Measurements from ENCODE around the gene TNFRSF12A. TPM values are rescaled to one million over a fixed set of nuclear protein-coding genes. Genes with fewer than 3 reads are reported as not detected.

TNFRSF12A gene
- total and polyA plus RNA-seq, 4 donors = 60.4 to 271 (median 95.7) TPM

DNA sequence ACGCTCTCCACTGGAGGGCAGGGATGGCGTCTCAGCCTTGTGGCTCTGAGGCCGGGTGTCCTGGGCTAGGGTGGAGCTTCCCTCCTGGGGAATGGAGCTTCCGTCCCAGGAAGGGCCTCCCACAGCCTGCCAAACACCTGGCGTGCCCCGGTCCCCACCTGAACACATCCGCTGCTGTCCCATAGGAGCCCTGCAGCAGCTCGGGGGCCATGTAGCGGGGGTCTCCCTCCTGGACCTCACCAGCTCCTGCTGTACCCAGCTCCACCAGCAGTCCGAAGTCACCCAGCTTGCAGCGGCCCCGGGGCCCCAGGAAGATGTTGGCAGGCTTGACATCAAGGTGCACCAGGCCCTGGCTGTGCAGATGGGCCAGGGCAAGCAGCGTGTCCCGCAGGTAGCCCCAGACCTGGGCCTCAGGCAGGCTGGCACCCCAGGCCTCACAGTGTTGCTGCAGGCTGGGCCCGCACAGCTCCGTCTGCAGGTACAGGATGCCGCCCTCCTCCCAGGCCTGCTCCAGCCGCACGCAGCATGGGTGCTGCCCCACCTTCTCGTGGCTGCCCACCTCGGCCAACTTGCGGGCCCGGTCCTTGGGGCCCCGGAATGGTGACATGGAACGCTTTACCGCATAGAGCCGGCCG lies 44.9 kb upstream of the TNFRSF12A start:
- ATAC-seq (ENCODE audit: low FRiP score) (no peak), DNase-seq (no peak)
- WGBS, 2 donors = 95% methylated on average over 28 of the region's 28 CpGs
- no peak overlapping the region for H3K4me3 ChIP-seq (ENCODE audit: low read length in 2 of 2)
- H3K4me1 ChIP-seq (ENCODE audit: control insufficient read depth in 1 of 2, insufficient read depth in 2 of 2, low read length in 2 of 2) = no peaks in the 10 kb centered on the region
- no peak overlapping the region for H3K27ac ChIP-seq (ENCODE audit: low read depth in 1 of 2, low read length in 2 of 2)
- no peaks in the 10 kb centered on the region for H3K27me3 ChIP-seq (ENCODE audit: control insufficient read depth in 1 of 2, insufficient read depth in 2 of 2, low read length in 1 of 2)
- no peaks in the 10 kb centered on the region for H3K9me3 ChIP-seq (ENCODE audit: control insufficient read depth, low read length)
- intact Hi-C loops (cut with DNase I) = no loop called here
- H3K36me3 ChIP-seq (ENCODE audit: control insufficient read depth in 1 of 2, insufficient read depth in 2 of 2, low read length in 1 of 2) = no peaks in the 10 kb centered on the region

DNA sequence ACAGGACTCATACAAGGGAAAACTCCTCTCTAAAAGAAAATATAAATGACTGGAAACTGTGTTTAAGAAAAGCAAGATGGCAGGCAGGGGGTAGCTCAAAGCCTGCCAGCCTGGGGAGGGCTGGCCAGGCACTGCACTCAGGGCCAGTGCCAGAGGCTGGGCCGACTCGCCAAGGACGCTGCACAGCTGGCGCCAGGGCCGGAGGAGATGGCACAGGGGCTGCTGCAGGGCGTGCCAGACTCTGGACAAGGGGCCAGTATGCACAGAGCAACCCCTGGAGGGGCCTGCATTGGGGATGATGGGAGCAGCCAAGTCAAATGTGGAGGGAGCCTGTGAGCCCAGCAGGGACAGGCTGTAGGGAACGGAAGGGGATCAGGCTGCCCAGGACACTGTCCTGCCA lies 44.0 kb upstream of the TNFRSF12A start:
- no peak for DNase-seq
- Histone ChIP-seq H3K27ac (ENCODE audit: low read depth in 1 of 2, low read length in 2 of 2) (no peak overlapping the region), H3K9me3 (ENCODE audit: control insufficient read depth, low read length) (no peaks in the 10 kb centered on the region), H3K4me3 (ENCODE audit: low read length in 2 of 2) (no peak overlapping the region), H3K36me3 (ENCODE audit: control insufficient read depth in 1 of 2, insufficient read depth in 2 of 2, low read length in 1 of 2) (no peaks in the 10 kb centered on the region), H3K27me3 (ENCODE audit: control insufficient read depth in 1 of 2, insufficient read depth in 2 of 2, low read length in 1 of 2) (no peaks in the 10 kb centered on the region), H3K4me1 (ENCODE audit: control insufficient read depth in 1 of 2, insufficient read depth in 2 of 2, low read length in 2 of 2) (no peaks in the 10 kb centered on the region)
- 82 to 93% methylated on average over 7 of the region's 7 CpGs for WGBS, 2 donors
- no peak for ATAC-seq (ENCODE audit: low FRiP score)
- intact Hi-C loops (cut with DNase I) = no loop called here

DNA sequence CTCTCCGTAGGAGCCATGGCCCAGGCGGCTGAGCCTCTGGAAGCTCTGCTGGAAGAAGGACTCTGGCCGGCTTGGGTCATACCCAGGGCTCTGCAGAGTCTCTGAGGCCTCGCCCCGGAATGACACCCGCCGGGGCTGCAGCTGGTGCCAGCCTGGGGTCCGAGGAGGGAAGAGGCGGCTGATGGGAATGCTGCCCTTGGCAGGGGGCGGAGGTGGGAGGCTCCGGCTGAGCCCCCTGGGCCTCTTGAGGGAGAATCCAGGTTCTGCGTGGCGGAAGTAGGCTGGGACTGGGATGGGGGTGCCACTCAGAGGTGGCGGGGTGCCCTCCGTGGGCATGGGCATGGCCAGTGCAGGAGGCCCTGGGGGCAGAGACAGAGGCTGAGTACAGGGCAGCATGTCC lies 43.5 kb upstream of the TNFRSF12A start:
- H3K27me3 ChIP-seq (ENCODE audit: control insufficient read depth in 1 of 2, insufficient read depth in 2 of 2, low read length in 1 of 2) = no peaks in the 10 kb centered on the region
- no peak overlapping the region for H3K4me3 ChIP-seq (ENCODE audit: low read length in 2 of 2)
- no peak for ATAC-seq (ENCODE audit: low FRiP score)
- intact Hi-C loops (cut with DNase I) = no loop called here
- no peaks in the 10 kb centered on the region for H3K4me1 ChIP-seq (ENCODE audit: control insufficient read depth in 1 of 2, insufficient read depth in 2 of 2, low read length in 2 of 2)
- no peaks in the 10 kb centered on the region for H3K9me3 ChIP-seq (ENCODE audit: control insufficient read depth, low read length)
- H3K36me3 ChIP-seq (ENCODE audit: control insufficient read depth in 1 of 2, insufficient read depth in 2 of 2, low read length in 1 of 2) = no peaks in the 10 kb centered on the region
- WGBS, 2 donors = 93 to 95% methylated on average over 15 of the region's 15 CpGs
- no peak overlapping the region for H3K27ac ChIP-seq (ENCODE audit: low read depth in 1 of 2, low read length in 2 of 2)
- no peak for DNase-seq

DNA sequence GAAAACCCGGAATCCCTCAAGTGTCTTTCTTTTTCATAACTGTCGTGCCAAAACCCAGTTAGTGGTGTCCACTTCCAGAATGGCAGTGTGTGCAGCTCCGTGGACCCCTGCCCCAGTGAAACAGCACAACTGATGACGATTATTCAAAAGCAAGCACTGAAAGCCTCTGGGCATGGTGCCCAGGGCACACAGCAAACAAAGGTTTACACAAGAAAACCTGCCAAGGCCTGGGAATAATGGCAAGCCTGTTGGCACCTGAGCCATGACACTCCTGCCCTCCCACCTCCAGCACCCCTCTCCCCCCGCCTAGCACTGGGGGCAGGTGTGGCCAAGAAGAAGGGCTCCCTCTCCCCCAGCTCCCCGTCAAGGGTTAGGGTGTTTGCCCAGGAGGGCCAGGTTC lies 42.7 kb upstream of the TNFRSF12A start:
- H3K27ac ChIP-seq (ENCODE audit: low read depth in 1 of 2, low read length in 2 of 2) = no peak overlapping the region
- DNase-seq (no peak), ATAC-seq (ENCODE audit: low FRiP score) (no peak)
- no peaks in the 10 kb centered on the region for H3K27me3 ChIP-seq (ENCODE audit: control insufficient read depth in 1 of 2, insufficient read depth in 2 of 2, low read length in 1 of 2)
- 67 to 75% methylated on average over 6 of the region's 6 CpGs for WGBS, 2 donors
- no peaks in the 10 kb centered on the region for H3K4me1 ChIP-seq (ENCODE audit: control insufficient read depth in 1 of 2, insufficient read depth in 2 of 2, low read length in 2 of 2)
- no peaks in the 10 kb centered on the region for H3K9me3 ChIP-seq (ENCODE audit: control insufficient read depth, low read length)
- no peaks in the 10 kb centered on the region for H3K36me3 ChIP-seq (ENCODE audit: control insufficient read depth in 1 of 2, insufficient read depth in 2 of 2, low read length in 1 of 2)
- H3K4me3 ChIP-seq (ENCODE audit: low read length in 2 of 2) = no peak overlapping the region
- intact Hi-C loops (cut with DNase I) = no loop called here

DNA sequence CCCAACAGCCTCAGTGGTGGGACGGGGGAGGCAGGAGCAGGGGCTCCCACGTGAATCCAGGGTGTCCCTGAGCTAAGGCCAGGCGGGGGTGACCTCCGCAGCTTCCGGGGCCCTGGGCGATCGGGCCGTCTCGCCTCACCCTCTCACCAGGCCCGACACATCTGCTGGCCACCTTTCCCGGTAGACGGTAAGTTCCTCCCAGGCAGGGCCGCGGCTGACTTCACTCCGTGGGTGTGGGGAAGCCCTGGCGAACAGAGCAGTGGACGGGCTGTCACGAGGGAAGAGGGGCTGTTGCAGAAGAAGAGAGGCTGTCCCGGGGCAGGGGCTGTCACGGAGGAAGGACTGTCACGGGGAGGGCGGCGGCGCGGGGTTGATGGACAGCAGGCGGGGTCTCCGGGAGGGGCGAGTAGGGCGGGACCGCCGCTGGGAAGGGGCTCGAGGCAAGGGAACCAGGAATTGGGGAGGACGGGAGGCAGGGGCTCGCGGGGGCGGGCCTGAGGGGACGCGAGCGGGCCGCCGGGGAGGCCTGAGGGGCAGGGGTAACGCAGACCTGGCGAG lies 40.4 kb upstream of the TNFRSF12A start:
- intact Hi-C loops (cut with DNase I) = no loop called here
- DNase-seq (peak in 1 of 2 donors; percentile 58), ATAC-seq (ENCODE audit: low FRiP score) (no peak)
- 7% methylated on average over 34 to 43 of the region's 43 CpGs for WGBS, 2 donors
- no peak overlapping the region for H3K27ac ChIP-seq (ENCODE audit: low read depth in 1 of 2, low read length in 2 of 2)
- no peaks in the 10 kb centered on the region for H3K36me3 ChIP-seq (ENCODE audit: control insufficient read depth in 1 of 2, insufficient read depth in 2 of 2, low read length in 1 of 2)
- no peaks in the 10 kb centered on the region for H3K4me1 ChIP-seq (ENCODE audit: control insufficient read depth in 1 of 2, insufficient read depth in 2 of 2, low read length in 2 of 2)
- no peak overlapping the region for H3K4me3 ChIP-seq (ENCODE audit: low read length in 2 of 2)
- no peaks in the 10 kb centered on the region for H3K27me3 ChIP-seq (ENCODE audit: control insufficient read depth in 1 of 2, insufficient read depth in 2 of 2, low read length in 1 of 2)
- no peaks in the 10 kb centered on the region for H3K9me3 ChIP-seq (ENCODE audit: control insufficient read depth, low read length)

DNA sequence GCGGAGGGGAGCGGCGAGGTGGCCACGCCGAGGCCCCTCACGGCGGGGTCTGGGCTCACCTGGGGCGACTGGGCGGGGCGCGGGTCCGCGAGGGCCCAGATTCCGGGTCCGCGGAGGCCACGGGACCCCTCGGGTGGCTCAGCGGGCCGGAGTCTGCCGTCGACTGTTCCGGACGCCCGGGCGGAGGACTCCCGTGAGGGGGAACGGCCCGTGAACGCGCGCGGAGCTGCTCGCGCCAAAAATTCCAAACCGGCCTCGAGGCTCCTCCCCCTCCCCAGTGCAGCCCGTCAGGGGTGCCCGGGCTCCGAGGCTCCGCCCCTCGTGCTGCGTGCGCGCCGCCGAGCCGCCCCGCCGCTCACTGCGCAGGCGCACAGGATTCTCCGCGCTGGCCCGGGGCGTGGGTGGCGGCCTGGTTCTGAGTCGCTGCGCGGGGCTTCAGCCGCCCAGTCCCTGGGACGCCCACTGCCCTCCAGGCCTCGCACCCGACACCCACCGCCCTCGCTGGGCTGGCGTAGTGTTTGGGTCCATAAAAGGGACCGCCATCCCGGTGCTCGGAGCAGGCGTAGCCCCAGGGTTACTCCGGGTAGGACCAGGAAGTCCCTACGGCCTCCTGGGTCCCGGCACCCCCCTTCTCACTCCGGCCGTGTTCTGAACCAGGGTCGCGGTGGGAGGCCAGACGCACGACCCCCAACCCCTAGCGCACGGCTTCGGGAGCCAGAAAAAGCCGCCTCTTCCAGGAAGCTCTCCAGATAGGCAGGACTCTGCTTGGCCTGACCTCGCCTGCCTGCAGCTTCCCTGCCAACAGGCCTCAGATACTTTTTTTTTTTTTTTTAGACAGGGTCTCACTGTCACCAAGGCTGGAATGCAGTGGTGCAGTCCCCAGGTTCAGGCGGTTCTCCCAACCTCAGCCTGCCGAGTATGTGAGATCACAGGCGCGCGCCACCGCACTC lies 39.7 kb upstream of the TNFRSF12A start, which contains the start of gene PKMYT1:
PKMYT1 (minus strand) TSS at position 220 of the 950 bp plus-strand sequence. CDS start 789 bp downstream, outside the sequence.
- Histone ChIP-seq H3K4me3 (ENCODE audit: low read length in 2 of 2) (peak within 1 kb of the TSS; percentile 34 to 42), H3K36me3 (ENCODE audit: control insufficient read depth in 1 of 2, insufficient read depth in 2 of 2, low read length in 1 of 2) (no peaks in the 10 kb centered on the region), H3K27ac (ENCODE audit: low read depth in 1 of 2, low read length in 2 of 2) (peak within 1 kb of the TSS in 1 of 2 donors; percentile 34), H3K4me1 (ENCODE audit: control insufficient read depth in 1 of 2, insufficient read depth in 2 of 2, low read length in 2 of 2) (no peaks in the 10 kb centered on the region), H3K9me3 (ENCODE audit: control insufficient read depth, low read length) (no peaks in the 10 kb centered on the region), H3K27me3 (ENCODE audit: control insufficient read depth in 1 of 2, insufficient read depth in 2 of 2, low read length in 1 of 2) (no peaks in the 10 kb centered on the region)
- ATAC-seq (ENCODE audit: low FRiP score) = peak; percentile 95
- intact Hi-C loops (cut with DNase I) = no loop called here
- DNase-seq = peak; percentile 94 to 98
- 5 to 10% methylated on average over 51 to 91 of the region's 91 CpGs for WGBS, 2 donors

DNA sequence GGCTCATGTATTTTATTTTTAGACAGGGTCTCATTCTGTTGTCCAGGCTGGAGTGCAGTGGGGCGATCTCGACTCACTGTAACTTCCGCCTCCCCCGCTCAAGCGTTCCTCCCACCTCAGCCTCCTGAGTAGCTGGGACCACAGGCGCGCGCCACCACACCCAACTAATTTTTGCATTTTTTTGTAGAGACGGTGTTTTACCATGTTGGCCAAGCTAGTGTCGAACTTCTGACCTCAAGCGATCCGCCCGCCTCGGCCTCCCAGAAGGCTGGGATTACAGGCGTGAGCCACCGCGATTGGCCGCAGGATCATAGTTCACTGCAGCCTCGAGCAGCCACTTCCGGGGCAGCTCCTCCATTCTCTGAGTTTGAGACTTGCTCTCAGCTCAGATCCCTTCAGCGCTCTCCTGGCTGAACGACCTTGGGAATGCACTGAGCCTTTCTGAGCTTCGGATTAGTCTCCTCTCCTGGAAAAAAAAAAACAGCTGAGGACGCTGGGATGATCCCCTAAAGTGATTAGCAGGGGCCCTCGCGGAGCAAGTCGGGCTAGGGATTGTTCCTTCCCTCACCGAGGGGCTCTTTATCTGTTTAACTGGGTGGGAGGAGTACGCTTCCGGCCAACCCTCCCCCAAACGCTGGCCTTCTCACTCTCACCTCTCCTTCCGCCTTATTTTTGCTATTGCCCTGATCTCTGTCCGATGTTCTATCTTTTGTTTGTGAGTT lies 38.8 kb upstream of the TNFRSF12A start:
- DNase-seq = peak in 1 of 2 donors; percentile 50
- no peaks in the 10 kb centered on the region for H3K36me3 ChIP-seq (ENCODE audit: control insufficient read depth in 1 of 2, insufficient read depth in 2 of 2, low read length in 1 of 2)
- H3K4me1 ChIP-seq (ENCODE audit: control insufficient read depth in 1 of 2, insufficient read depth in 2 of 2, low read length in 2 of 2) = no peaks in the 10 kb centered on the region
- no peak overlapping the region for H3K4me3 ChIP-seq (ENCODE audit: low read length in 2 of 2)
- no peak overlapping the region for H3K27ac ChIP-seq (ENCODE audit: low read depth in 1 of 2, low read length in 2 of 2)
- no peaks in the 10 kb centered on the region for H3K27me3 ChIP-seq (ENCODE audit: control insufficient read depth in 1 of 2, insufficient read depth in 2 of 2, low read length in 1 of 2)
- WGBS, 2 donors = 53 to 55% methylated on average over 33 of the region's 33 CpGs
- intact Hi-C loops (cut with DNase I) = no loop called here
- ATAC-seq (ENCODE audit: low FRiP score) = no peak
- no peaks in the 10 kb centered on the region for H3K9me3 ChIP-seq (ENCODE audit: control insufficient read depth, low read length)

DNA sequence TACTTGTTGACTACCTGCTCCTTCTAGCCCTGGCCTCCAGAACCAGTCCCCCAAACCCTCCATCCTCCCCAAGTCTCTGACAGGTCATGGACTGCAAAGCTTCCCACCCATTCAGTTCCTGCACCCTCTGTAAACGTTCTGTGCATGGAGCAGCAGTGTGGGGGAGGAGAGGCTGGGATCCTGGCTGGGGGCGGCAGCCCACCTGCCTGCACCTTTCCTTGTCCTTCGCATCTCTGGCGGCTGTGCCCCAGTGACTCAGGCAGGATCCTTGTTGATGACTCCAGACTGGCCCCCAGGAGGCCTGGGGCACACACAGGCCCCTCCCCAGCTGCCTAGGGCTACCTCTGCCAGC lies 38.3 kb upstream of the TNFRSF12A start:
- 74 to 75% methylated on average over 4 of the region's 4 CpGs for WGBS, 2 donors
- Histone ChIP-seq H3K27ac (ENCODE audit: low read depth in 1 of 2, low read length in 2 of 2) (no peak overlapping the region), H3K36me3 (ENCODE audit: control insufficient read depth in 1 of 2, insufficient read depth in 2 of 2, low read length in 1 of 2) (no peaks in the 10 kb centered on the region), H3K4me1 (ENCODE audit: control insufficient read depth in 1 of 2, insufficient read depth in 2 of 2, low read length in 2 of 2) (no peaks in the 10 kb centered on the region), H3K9me3 (ENCODE audit: control insufficient read depth, low read length) (no peaks in the 10 kb centered on the region), H3K27me3 (ENCODE audit: control insufficient read depth in 1 of 2, insufficient read depth in 2 of 2, low read length in 1 of 2) (no peaks in the 10 kb centered on the region), H3K4me3 (ENCODE audit: low read length in 2 of 2) (no peak overlapping the region)
- intact Hi-C loops (cut with DNase I) = no loop called here
- ATAC-seq (ENCODE audit: low FRiP score) (no peak), DNase-seq (no peak)

Measured in aorta (tissue), 5 donors.